HS-27A (cell line): Measurements from ENCODE around the gene DOCK10.

Experiments used
- DNase-seq: peaks from one replicate; pipeline ENCODE4 v3.0.0-alpha.2; 2012; ENCODE audit warnings: low read depth, missing footprints

The DOCK10 gene

DNA sequence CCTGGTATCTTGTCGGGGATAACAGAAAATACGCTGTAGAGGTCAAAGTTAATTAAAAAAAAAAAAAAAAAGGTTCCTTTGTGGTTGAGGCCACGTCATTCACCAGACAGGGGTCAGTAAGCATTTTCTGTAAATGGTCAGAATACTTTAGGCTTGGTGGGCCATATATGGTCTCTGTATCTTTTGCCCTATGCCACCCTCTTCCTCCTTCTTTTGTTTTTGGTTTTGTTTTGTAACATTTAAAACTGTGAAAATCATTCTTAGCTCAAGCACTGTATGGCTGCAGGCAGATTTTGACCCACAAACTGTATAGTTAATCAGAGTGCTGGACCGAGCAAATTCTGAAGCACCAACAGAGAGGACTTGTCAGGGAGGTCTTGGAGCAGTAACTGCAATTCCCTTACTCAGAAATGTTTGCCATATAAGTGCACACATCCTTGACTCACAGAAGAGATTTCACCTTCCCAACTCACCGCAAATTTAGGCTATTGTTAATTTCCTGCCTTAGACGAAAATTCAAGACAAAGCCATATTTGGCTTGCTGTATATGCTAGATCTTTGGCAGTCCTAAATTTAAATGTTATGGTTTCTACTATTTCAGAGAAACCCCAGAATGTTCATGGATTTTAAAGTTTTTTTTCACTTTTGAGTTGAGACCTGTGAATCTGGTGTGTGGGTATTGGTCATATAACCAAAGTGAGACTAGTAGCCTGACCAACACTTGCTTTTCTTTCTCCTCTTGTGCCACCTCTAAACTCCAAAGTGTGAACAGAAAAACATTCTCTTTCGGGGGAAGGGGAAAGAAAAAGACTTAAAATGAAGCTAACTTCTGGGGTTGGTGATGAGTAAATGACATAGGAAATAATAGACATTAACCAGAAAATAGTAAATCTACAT, 65.4 kb downstream of the DOCK10 start:
- DNase-seq, result no peak

DNA sequence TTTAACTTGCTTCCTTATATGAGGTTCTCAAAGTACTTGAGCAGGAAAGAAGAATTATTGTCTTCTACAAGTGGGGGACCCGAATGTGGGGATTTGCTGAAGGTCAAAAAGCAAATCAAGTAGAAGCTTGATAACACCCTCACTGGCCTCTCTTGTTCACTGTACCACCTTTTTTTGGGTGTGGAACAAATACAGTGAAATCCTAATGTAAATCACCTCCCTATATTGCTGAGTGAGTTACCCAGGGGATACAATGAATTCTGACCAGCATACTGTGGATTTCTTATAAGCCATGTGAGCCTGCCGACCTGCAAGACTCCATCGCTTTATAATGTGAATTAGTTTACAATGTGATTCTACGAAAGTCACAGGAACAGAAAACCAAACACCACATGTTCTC, 66.5 kb downstream of the DOCK10 start:
- DNase-seq, result no peak

DNA sequence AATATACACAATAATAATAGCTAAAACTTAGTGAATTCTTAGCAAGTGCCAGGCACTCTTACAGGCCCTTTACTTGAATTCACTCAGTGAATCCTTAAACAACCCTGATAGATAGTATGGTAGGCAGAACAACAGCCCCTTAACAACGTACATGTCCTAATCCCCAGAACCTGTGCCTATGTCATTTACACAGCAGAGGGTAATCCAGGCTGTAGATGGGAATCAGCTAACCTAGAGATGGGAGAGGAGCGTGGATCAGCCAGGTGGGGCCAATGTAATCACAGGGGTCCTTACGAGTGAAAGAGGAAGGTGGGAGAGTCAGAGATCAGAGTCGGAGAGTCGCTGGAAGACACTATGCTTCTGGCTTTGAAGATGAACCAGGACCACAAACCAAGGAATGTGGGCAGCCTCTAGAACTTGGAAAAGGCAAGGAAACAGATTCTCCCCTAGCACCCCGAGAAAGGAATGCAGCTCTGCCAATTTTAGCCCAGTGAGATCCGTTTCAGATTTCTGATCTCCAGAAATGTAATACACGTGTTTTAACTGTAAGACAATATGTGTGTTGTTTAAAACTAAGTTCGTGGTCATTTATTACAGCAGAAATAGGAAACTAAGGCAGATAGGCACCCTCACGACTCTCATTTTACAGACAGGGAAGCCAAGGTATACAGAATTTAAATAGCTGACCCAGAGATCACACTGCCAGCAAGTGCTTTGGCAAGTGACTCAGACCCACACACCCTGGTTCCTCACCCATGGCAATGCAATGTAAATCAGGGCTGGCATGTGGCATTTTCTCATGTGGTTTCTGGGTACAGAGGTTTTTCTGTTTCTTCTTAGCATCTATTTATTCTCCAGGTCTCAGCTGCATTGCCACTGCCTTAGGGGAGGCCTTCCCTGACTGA, 68.9 kb downstream of the DOCK10 start:
- no peak for DNase-seq

DNA sequence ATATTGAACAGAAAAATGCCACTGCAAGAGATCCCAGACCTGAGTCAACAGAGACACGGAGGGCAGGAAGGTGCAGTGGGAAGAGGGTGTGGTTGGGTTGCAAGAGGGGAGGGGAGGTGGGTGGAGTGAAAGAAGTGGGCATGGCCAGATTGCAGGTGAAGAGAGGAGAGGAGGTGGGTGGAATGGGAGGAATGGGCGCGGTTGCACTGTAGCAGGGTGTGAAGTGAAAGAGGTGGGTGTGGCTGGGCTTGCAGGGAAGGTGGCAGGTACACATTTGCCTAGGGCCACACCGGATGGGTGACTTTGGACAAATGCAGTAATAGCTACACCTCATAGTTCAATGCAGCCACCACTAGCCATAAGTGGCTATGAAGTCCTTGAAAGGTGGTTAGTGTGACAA, 71.1 kb downstream of the DOCK10 start:
- no peak for DNase-seq

DNA sequence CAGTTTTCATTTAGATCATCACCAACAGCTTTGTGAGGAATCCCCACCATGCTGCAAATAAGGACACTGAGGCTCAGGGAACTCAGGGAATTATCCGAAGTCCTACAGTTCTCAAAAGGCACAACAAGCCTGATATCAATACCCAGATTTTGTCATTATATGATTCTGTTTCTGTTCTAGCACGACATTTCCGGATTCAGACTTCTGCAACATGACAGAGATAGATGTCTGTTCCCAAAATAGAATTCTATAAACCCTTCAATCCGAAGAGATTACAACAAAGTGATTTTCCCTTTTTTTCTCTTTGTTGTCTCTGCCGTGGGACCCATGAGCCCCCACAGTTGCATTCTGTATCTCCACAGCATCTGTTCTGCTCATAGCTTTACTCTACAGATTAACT, 72.0 kb downstream of the DOCK10 start:
- no peak for DNase-seq

DNA sequence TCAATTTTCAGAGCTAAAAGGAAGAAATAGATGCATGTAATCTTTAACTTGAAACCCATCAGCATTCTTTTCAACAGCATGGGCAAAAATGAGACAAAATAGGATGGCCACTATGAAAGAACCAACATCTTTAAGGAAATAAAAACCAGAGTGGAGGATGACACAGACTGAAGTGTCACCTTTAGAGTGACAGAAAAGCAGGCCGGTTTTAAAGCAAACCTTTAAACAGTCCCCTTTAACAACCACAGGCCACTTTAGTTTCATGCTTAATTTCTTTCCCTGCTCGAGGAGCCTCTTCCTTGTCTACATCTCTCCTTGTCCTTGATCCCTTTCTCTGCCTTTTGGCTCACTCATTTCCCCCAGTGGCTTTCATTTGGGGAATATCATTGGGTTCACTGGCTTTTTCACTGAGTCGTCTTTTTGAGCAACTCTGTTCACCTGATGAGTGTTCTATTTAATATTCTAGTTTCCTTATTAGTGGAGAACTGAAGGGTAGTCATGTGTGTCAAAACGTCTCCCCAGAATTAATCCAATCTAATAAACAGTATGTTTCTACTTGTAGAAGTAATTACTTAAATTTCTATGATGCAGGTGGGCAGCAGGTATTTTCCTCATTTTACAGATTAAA, 72.5 kb downstream of the DOCK10 start:
- no peak for DNase-seq

DNA sequence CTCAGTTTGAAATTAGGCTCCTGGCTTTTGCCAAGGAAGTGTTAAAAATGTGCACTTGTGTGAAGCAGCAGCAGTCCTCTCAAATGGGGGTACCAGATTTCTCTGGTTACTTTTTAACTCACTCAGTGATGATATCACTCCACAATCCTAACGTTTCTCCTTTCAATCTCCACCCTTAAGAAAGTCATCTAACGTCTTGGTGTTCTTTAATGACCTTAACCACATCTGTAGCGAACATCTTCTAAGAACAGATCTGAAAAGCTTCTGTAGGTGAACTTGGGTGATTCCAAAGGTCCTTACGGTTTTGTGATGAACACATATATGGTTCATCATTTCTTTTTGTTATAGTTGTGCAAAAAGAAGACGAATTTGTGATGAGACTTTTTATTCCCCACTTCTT, 73.2 kb downstream of the DOCK10 start:
- no peak for DNase-seq

DNA sequence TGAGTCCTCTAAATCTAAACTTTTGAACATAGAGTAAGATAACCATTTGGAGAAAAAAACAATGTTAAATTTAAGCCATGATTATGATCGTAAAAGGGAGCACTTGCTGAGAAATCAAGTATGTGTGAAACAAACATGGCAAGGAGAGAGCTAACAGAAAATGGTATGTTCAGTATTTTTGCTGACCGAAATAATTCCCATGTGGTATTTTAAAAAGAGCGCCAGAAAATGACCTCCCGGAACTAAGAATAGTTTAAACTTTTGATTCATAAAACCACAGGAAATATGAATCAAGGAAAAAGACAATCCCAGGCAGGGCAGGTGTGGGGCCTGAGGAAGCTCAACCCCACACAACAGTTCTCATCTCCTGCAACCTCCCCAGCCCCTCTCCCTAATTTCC, 74.2 kb downstream of the DOCK10 start:
- DNase-seq, result no peak

DNA sequence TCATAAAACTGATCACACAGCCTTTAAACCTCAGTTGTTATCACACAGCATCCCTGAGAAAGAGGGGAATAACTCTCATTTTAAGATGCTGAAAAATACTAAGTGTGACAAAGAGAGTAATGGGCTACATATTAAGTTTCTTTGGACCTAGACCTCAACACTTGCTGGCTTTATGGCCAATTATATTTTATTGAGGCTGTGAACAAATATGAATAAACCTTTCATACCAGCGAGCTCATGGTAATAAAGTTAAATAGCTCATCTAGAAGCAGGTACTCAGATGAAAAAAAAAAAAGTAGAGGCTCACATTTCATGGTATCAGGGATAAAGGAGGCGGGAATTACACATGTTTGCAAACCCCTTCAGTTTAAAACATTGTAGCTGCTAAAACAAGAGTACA, 75.7 kb downstream of the DOCK10 start:
- DNase-seq, result no peak

DNA sequence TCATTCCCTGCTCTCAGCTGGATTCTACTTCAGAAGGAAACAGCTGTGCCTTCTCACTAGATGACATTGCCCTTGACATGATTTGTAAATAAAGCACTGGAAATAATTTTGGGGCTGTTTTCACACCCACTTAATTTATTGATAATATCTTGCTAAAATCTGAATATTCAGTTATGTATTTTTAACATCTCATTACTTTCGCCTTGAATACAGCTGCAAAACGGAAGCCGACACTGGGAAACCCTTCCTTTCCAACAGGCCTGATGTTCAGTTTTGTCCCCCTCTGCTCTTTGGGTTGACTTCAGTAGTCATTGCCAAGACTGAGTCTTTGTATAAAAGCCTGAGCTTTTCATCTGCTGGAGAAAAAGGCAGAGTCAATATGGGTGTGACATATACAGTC, 82.7 kb downstream of the DOCK10 start:
- DNase-seq, result no peak

DNA sequence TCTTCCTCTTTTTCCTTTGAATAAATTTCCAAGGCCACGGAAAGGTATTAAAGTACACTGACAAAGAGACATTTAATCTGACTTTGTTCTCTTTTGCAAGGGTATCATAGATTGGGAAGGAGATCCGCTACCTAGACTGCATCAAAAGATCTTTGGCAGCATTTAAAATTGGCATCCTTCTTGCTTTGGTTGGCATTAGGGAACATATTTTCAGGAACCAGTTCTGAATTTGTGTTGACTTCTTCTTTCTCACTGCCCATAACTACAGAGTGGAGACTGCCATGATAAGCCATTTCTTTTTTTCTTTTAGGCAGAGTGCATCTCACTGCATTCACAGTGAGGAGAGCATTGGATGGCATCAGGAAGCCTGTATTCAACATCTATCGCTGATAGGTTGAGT, 83.4 kb downstream of the DOCK10 start:
- no peak for DNase-seq

DNA sequence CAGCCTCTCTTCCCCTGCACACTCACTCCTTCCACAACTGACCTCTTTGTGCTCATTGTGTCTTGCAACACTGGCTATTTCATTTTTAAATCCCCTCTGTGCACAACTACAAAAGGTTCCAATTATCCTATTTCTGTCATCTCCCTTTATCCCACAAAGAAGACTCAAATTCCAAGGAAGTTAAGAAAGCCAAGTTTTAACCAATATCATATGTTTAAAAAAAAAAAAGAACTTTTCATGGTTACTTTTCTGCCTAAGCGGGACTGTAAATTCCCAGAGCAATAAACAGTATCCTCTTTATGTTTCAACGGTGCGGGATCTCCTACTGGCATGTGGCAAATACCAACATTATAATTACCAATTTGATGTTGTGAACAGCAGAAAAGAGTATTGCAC, 83.8 kb downstream of the DOCK10 start:
- DNase-seq, result no peak

DNA sequence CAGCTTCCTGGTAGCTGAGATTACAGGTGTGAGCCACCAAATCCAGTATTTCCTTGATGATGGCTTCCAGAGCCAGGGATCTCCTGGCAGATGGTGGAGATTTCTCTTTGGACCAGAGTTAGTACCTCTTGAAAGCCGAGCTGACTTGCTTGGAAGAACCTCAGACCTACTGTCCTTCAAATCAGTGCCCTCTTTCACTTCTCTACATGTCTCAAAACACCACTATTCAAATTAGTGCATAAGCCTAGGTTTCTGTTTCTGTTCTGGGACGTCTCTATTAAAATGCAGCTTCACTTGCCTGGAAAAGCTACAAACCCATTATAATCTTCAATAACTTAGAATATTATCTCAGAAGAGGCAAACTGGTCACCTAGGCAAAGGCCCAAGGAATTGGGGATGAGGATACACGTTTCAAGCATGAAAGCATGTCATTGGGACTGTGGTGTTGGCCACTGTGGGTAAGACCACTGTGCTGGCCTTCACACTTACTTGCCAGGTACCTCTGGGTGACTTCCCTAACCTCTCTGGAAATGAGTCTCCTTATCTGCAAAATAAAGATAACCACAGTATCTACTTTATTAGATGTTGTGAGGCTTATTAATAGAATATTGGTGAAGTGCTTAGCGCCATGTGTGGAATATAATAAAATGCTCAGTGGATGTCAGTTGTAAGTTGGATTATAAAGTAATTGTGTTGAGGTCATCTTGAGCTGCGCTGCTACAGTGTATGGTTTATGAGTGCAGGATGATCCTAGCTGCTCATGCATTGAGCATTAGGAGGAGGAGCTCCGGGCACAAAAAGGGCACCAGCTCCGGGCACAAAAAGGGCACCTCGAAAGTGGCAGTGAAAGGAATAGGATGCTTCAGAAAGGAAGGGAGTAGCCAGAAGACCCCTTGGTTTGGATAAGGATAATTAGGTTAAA, 84.5 kb downstream of the DOCK10 start:
- no peak for DNase-seq

DNA sequence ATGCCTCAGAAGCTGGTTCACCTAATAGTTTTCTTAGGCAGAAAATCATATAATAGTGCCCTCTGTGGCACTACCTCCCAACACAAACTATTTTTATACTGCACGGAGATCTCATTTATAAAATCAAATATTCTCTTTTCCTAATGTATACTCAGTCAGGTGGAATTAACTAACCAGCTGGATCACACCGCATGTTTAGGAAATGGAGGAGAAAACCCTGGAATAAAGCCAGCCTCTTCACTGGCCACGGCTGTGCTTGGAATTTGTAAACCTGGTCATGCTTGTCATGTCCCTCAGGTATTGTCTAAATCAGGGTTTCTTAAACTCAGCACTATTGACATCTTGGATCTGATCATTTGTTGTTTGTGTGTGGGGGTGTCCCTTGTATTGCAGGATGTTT, 85.6 kb downstream of the DOCK10 start:
- no peak for DNase-seq

DNA sequence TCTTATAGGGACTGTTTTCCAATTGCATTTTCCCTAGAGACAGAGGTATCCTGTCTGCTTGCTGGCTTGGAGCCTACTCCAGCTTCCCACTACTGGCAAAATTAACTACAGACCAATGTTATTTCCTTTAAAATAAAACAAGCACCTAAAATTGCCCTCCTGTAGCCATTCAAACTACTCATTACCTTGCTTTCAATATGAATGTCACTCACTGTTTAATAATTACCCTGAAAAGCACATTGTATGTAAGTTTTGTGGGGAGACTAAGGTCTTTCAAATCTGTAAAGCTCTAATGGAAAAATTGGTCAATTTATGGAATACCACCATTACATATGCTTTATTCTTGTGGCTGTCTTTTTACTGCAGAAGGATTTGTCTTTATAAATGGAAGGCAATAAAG, 87.3 kb downstream of the DOCK10 start:
- DNase-seq, result no peak

DNA sequence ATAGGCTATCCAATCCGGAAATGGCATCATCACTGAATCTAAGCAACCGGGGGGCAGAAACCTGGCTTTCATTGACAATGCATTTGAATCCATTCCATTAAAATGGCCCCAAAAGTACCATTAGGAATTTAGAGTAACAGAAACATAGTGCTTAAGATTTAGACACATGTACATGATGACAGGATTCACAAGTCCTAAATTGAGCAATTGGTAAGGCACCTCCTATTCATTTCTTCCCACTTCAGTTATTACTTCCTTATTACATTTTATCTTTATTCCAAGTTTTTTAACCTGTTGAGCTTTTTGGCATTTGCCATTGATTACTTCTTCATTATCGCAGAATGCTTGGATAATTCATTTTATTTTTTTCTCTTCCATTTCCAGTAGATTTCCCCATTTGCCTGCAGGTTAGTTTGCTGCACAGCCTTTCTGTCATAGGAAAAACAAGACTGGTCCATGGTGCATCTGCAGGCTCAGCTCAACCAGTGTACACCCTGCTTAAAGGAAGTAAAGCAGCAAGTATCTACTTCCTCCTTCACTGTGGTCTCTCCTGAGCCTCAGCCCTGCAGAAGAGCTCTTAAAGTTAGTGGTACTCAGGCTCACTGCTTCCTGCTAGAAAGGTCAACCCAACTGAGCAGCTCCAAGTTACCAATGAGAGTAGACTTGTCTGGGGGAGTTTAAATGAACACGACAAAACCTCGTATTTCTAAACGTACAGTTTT, 89.2 kb downstream of the DOCK10 start:
- DNase-seq, result no peak

DNA sequence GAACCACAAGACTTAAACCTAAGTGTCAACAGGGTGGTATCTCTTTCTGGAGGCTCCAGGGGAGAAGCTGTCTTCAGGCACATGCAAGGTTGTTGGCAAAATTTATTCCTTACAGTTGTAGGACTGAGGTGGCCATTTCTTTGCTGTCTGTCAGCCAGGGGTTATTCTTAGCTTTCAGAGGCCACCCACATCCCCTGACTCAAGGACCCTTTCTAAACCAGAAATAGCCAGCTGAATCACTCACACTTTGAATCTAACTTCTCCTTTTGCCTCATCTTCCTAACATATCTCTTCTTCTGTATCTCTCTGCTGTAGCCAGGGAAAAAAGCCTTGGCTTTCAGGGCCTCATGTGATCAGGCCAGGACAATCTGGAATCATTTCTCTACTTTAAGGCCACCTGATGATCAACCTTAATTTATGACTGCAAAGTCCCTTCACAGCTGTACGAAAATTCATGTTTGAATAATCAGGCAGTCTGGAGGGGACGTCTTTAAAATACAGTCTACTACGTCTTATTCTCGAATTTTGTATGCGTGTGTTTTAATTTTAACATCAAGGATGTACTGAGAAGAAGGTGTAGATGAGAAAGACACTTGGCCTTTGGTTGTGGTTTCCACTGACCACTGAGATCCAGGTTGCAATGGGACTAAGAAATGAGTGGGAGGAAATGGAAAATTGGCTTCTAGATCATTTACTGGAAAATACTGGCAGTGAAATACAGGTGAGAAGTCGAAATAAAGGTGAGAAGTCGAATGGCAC, 90.4 kb downstream of the DOCK10 start:
- no peak for DNase-seq

DNA sequence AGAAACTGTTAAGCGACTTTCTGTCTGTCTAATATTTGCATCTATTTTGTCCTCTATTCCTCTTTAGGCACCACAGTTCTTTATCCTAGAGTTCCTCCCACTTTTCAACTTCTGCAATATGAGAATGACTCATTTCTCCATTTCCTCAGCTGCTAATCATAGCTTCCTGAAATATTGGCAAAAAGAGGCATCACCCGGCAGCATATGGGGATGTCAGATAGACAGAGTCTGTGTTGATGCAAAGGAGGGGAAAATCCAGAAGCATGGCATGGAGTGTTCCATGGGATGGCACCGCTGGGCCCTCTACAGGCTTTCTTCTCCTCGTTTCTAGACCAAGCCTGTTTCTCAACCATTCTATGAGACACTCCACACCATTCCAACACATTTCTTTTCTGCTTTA, 93.4 kb downstream of the DOCK10 start:
- no peak for DNase-seq

DNA sequence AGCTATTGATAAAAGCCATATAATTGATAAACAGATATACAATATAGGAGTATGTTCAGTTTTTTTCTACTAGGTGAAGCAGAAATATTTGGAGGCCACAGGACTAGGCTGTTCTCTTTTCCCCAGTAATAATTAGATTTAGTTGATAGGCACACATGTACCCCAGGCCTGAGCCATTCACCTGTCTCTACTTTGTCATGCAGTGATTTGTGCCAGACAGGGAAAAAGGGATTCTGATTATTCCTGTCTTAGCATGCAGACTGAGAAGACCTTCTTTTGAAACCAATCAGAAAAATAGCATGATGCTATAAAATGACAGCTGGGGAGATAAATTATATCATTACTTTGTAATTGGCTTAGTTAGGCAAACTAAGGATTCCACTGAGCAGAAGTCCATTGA, 94.3 kb downstream of the DOCK10 start:
- no peak for DNase-seq

DNA sequence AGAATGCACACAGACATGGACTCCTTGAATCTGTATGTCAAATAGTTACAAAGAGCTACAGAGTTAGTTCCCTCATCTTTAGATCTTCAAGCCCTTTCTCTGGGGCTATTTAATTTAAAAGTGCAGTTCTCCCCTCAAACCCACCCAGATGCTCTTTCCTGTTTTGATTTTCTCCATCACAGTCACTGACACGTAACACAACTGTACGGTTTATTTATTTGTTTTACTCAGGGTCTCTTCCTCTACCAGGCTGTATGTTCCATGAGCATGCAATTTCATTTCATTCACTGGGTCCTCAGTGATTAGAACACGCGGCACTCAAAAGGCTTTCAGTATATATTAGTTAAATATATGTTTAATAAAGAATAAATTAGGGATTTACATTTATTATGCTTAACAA, 94.7 kb downstream of the DOCK10 start:
- DNase-seq, result no peak
